Liver (tissue), 9 donors: ENCODE data around the gene CGN. TPM values are rescaled to one million over a fixed set of nuclear protein-coding genes. Genes with fewer than 3 reads are reported as not detected.

Experiments used
- DNase-seq: peaks from one replicate; pipeline ENCODE4 v3.0.0-alpha.2; 2017; ENCODE audit warnings: low spot score
- H3K27ac ChIP-seq, 2 donors: one replicate each; pipeline ENCODE4 v1.7.0; 2013; ENCODE audit warnings: inconsistent platforms in 2 of 2, low read length in 2 of 2, control low read depth in 1 of 2, low read depth in 1 of 2, mild to moderate bottlenecking in 1 of 2
- H3K27me3 ChIP-seq, 4 donors: one replicate each; pipeline versions ENCODE4 v1.6.1 to v1.7.0; 2013; ENCODE audit warnings: low read length in 3 of 4, inconsistent platforms in 1 of 4, mild to moderate bottlenecking in 1 of 4, moderate library complexity in 1 of 4; ENCODE audit not compliant: control insufficient read depth in 4 of 4, insufficient read depth in 4 of 4
- H3K36me3 ChIP-seq, 4 donors: one replicate each; pipeline versions ENCODE4 v1.6.1 to v1.7.0; 2013; ENCODE audit warnings: low read length in 3 of 4, mild to moderate bottlenecking in 3 of 4, low read depth in 1 of 4, moderate library complexity in 1 of 4; ENCODE audit not compliant: control insufficient read depth in 4 of 4, insufficient read depth in 3 of 4
- H3K4me1 ChIP-seq, 4 donors: one replicate each; pipeline versions ENCODE4 v1.6.1 to v1.7.0; 2013; ENCODE audit warnings: low read length in 3 of 4, mild to moderate bottlenecking in 3 of 4, moderate library complexity in 1 of 4; ENCODE audit not compliant: control insufficient read depth in 4 of 4, insufficient read depth in 4 of 4
- H3K4me3 ChIP-seq, 3 donors: one replicate each; pipeline versions ENCODE4 v1.6.1 to v1.7.0; 2013; ENCODE audit warnings: low read length in 3 of 3, control low read depth in 1 of 3, low read depth in 1 of 3, mild to moderate bottlenecking in 1 of 3
- H3K9ac ChIP-seq, 2 donors: one replicate each; pipeline ENCODE4 v1.7.0; 2013; ENCODE audit warnings: low read length in 2 of 2, mild to moderate bottlenecking in 2 of 2, moderate library complexity in 2 of 2, control low read depth in 1 of 2, low read depth in 1 of 2
- H3K9me3 ChIP-seq, 4 donors: one replicate each; pipeline versions ENCODE4 v1.6.1 to v1.7.0; 2013; ENCODE audit warnings: low read length in 3 of 4; ENCODE audit not compliant: control insufficient read depth in 4 of 4
- ATF3 ChIP-seq: IDR thresholded peaks from 2 replicates; pipeline ENCODE4 v1.6.1; 2016; ENCODE audit warnings: antibody characterized with exemption
- CTCF ChIP-seq: fragments of 150-350 bp; IDR thresholded peaks from 2 replicates; pipeline ENCODE4 v1.5.1; 2017; ENCODE audit warnings: improper control_type of control experiment, low read depth, low read length; ENCODE audit not compliant: missing input control
- EGR1 ChIP-seq, 2 donors: IDR thresholded peaks; 2 replicates each; pipeline ENCODE4 v1.6.1; 2016 to 2018; ENCODE audit warnings: antibody characterized with exemption in 2 of 2, low read depth in 2 of 2
- FOXA1 ChIP-seq: IDR thresholded peaks from 2 replicates; pipeline ENCODE4 v1.6.1; 2016; ENCODE audit warnings: antibody characterized with exemption
- FOXA2 ChIP-seq: IDR thresholded peaks from 2 replicates; pipeline ENCODE4 v1.6.1; 2016; ENCODE audit warnings: antibody characterized with exemption
- GABPA ChIP-seq, 2 donors: IDR thresholded peaks in 1 of 2; conservative IDR thresholded peaks in 1 of 2; 2 replicates each; pipeline ENCODE4 v1.6.1; 2016; ENCODE audit warnings: antibody characterized with exemption in 2 of 2, mild to moderate bottlenecking in 1 of 2, moderate library complexity in 1 of 2
- HNF4A ChIP-seq, 2 donors: conservative IDR thresholded peaks; 2 replicates each; pipeline ENCODE4 v1.6.1; 2016; ENCODE audit warnings: antibody characterized with exemption in 2 of 2, mild to moderate bottlenecking in 2 of 2
- HNF4G ChIP-seq: IDR thresholded peaks from 2 replicates; pipeline ENCODE4 v1.6.1; 2016; ENCODE audit warnings: antibody characterized with exemption
- JUND ChIP-seq, 2 donors: IDR thresholded peaks; 2 replicates each; pipeline ENCODE4 v1.6.1; 2016; ENCODE audit warnings: antibody characterized with exemption in 2 of 2
- MAX ChIP-seq: IDR thresholded peaks from 2 replicates; pipeline ENCODE4 v1.6.1; 2016; ENCODE audit warnings: antibody characterized with exemption
- NR2F2 ChIP-seq: IDR thresholded peaks from 2 replicates; pipeline ENCODE4 v1.6.1; 2016; ENCODE audit warnings: antibody characterized with exemption
- RAD21 ChIP-seq, 2 donors: IDR thresholded peaks; 2 replicates each; pipeline ENCODE4 v1.6.1; 2016; ENCODE audit warnings: antibody characterized with exemption in 2 of 2, mild to moderate bottlenecking in 2 of 2
- REST ChIP-seq: IDR thresholded peaks from 2 replicates; pipeline ENCODE4 v1.6.1; 2016; ENCODE audit warnings: antibody characterized with exemption, mild to moderate bottlenecking
- RXRA ChIP-seq, 2 donors: IDR thresholded peaks; 2 replicates each; pipeline ENCODE4 v1.6.1; 2017 to 2018; ENCODE audit warnings: antibody characterized with exemption in 2 of 2, mild to moderate bottlenecking in 1 of 2
- SP1 ChIP-seq: IDR thresholded peaks from 2 replicates; pipeline ENCODE4 v1.6.1; 2018; ENCODE audit warnings: antibody characterized with exemption, mild to moderate bottlenecking
- TAF1 ChIP-seq: conservative IDR thresholded peaks from 2 replicates; pipeline ENCODE4 v1.6.1; 2016; ENCODE audit warnings: antibody characterized with exemption, mild to moderate bottlenecking
- YY1 ChIP-seq: IDR thresholded peaks from 2 replicates; pipeline ENCODE4 v1.6.1; 2016; ENCODE audit warnings: antibody characterized with exemption, mild to moderate bottlenecking
- ZBTB33 ChIP-seq: IDR thresholded peaks from 2 replicates; pipeline ENCODE4 v1.6.1; 2016; ENCODE audit warnings: antibody characterized with exemption
- WGBS: extraction: QIAGEN DNeasy Blood & Tissue Kit; methylation state at CpG from one replicate; pipeline ENCODE4 v1.1.7; 2013; 5-methylcytosine and 5-hydroxymethylcytosine counted together
- polyA plus RNA-seq, 2 donors: library from polyadenylated mRNA; stranded (reverse) in 1 of 2; unstranded in 1 of 2; fragments of 200-250 nt in 1 of 2; fragments of >200 nt in 1 of 2; fragmentation: Nextera tagmentation in 1 of 2; extraction: Ambion mirVana in 1 of 2; gene quantifications; one replicate each; pipeline versions ENCODE4 v1.2.1 to v1.2.3, GENCODE V29; 2013 to 2015
- total RNA-seq, 2 donors: library from RNA; depleted of rRNA; stranded (reverse); fragments of >200 nt; gene quantifications; one replicate each; pipeline ENCODE4 v1.2.3, GENCODE V29; 2014
- donor health status: healthy.
- donor health status: healthy.
- donor health status: healthy.
- donor health status: healthy.
- donor health status: healthy.

Gene CGN
- total and polyA plus RNA-seq, 4 donors = 16.9 to 48.9 (median 19.4) TPM

- 92% methylated on average over 10 of the region's 10 CpGs for WGBS
- no peak overlapping the region for H3K27ac ChIP-seq
- H3K9me3 ChIP-seq = no peaks in the 10 kb centered on the region
- no peak overlapping the region for H3K9ac ChIP-seq
- TF ChIP-seq SP1 (no peak), GABPA (IDR thresholded peaks at IDR 0.05 in 1 of 2, conservative IDR thresholded peaks at IDR 0.05 in 1 of 2) (no peak), TAF1 (no peak), RAD21 (IDR thresholded peaks at IDR 0.05) (no peak), RXRA (IDR thresholded peaks at IDR 0.05) (no peak), REST (no peak), FOXA1 (no peak), HNF4A (conservative IDR thresholded peaks at IDR 0.05) (no peak), YY1 (no peak), NR2F2 (no peak), MAX (no peak), FOXA2 (no peak), CTCF (no peak), EGR1 (IDR thresholded peaks at IDR 0.05; ENCODE audit: low read depth in 2 of 2) (no peak), ATF3 (no peak), HNF4G (no peak), ZBTB33 (no peak), JUND (IDR thresholded peaks at IDR 0.05) (no peak)
- H3K4me1 ChIP-seq = peaks cover 0 to 2% (median 0%) of the 10 kb centered on the region in 4 donors
- DNase-seq = no peak
- peaks cover 10 to 75% (median 59%) of the 10 kb centered on the region in 4 donors for H3K36me3 ChIP-seq
- no peak overlapping the region for H3K4me3 ChIP-seq
- H3K27me3 ChIP-seq = no peaks in the 10 kb centered on the region
Observed at GRCh38 chr1:151533870-151534269, 22.7 kb downstream of the CGN start.
